ENCODE measurements around the gene CTBP2. TPM values are rescaled to one million over a fixed set of nuclear protein-coding genes. Genes with fewer than 3 reads are reported as not detected.

The CTBP2 gene
- total and polyA plus RNA-seq, 2 of the 13 experiments (the other 11 are each of a cell fraction or from before 2014, with no cell fraction given) = 0.08 TPM; not detected in 1

DNA sequence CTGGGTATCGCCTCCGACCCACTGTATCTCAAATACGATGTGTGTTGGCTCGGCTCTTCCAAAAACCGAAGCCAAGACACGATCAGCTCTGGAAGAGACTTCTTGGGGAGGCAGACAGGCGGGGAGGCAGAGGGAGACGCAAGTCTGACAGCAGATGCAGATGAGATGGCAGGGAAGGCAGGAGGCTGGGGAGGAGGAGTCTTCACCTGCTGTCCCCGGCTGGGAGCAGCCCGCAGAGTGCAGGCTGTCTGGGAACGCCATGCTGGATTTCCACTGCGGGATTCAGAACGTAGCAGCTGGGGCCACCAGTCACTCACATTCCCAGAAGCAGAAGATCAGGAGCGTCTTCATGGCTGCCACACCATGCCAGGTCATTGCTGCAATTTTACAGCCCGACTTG lies 29.4 kb downstream of the CTBP2 start:
- TF ChIP-seq ZNF136 (CRISPR knock-in tag; IDR thresholded peaks at IDR 0.05; ENCODE audit: low read depth) (no peak), ZNF224 (CRISPR knock-in tag; IDR thresholded peaks at IDR 0.05) (no peak), SRSF9 (IDR thresholded peaks at IDR 0.05; ENCODE audit: borderline replicate concordance, insufficient read depth, low read depth, low read length, poor library complexity, severe bottlenecking) (no peak), MAFG (CRISPR knock-in tag; IDR thresholded peaks at IDR 0.05) (no peak), ZNF264 (CRISPR knock-in tag; IDR thresholded peaks at IDR 0.05) (no peak)
- H3K9me3 ChIP-seq (ENCODE audit: low read length) = no peaks in the 10 kb centered on the region
- peaks cover 5 to 67% of the 10 kb centered on the region in 2 experiments for H3K27me3 ChIP-seq (ENCODE audit: control insufficient read depth in 1 of 2, insufficient read depth in 2 of 2, low read length in 2 of 2)
- FAIRE-seq = no peak
- H2AFZ ChIP-seq (ENCODE audit: low read length) = no peak overlapping the region
- no peak for ATAC-seq
- no peak overlapping the region for H3K4me3 ChIP-seq (replicated peaks in 1 of 3; ENCODE audit: insufficient read depth in 1 of 3, low read depth in 2 of 3, low read length in 3 of 3)
- DNase-seq (ENCODE audit: low spot score) = no peak
- H3K27ac ChIP-seq (ENCODE audit: extremely low read length, insufficient read depth, low read length) = no peak overlapping the region
- H4K20me1 ChIP-seq (ENCODE audit: insufficient read depth, low read length) = no peaks in the 10 kb centered on the region
- no peaks in the 10 kb centered on the region for H3K79me2 ChIP-seq (ENCODE audit: insufficient read depth, low read length)
- no TSS peak for BruUV-seq (replicated peaks)
- POLR2A ChIA-PET = no interaction called here
- H3K36me3 ChIP-seq (replicated peaks in 1 of 2; ENCODE audit: control insufficient read depth in 1 of 2, insufficient read depth in 2 of 2, low read length in 2 of 2) = no peaks in the 10 kb centered on the region
- intact Hi-C loops (cut with micrococcal nuclease; ENCODE audit: unreplicated experiment) = no loop called here
- H3K9ac ChIP-seq (ENCODE audit: insufficient read depth, low read depth, low read length) = no peak overlapping the region
- H3K4me1 ChIP-seq (ENCODE audit: insufficient read depth, low read length) = no peaks in the 10 kb centered on the region
- CTCF ChIA-PET (ENCODE audit: low intra/inter-chr PET ratio, low total read pairs) = no interaction called here
- no peak overlapping the region for H3K4me2 ChIP-seq (ENCODE audit: low read depth, low read length)
- in situ Hi-C loops (cut with HindIII; ENCODE audit: extremely low pct_ligation_motif_present, low pct_unique_long_range_greater_than_20kb) = no loop called here
- WGBS (ENCODE audit: low lambda C conversion rate) = 21% methylated on average over 8 of the region's 15 CpGs

DNA sequence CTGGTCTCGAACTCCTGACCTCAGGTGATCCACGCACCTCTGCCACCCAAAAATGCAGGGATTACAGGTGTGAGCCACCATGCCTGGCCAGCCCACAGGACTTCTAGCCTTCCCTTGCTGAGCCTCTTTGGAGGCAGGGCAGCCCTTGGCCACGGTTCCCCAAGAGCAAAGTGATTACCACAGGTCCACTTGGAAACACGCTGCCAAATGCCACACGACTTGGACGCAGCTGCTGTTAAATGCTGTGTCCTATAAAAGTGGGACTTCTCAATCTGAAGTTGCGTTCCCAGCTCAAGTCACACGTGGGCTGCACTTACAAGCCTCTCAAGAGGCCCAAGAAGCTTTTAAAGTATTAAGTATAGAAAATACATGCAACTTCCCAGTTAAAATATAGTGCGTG lies 30.1 kb downstream of the CTBP2 start:
- BruUV-seq (replicated peaks) = no TSS peak
- TF ChIP-seq ZNF607 (CRISPR knock-in tag; IDR thresholded peaks at IDR 0.05; ENCODE audit: borderline replicate concordance) = no peak
- TF ChIP-seq TMF1 (CRISPR knock-in tag; IDR thresholded peaks at IDR 0.05; ENCODE audit: low read depth) = no peak
- TF ChIP-seq ZNF547 (CRISPR knock-in tag; IDR thresholded peaks at IDR 0.05) = no peak
- no peak for TF ChIP-seq POLR2AphosphoS5 (IDR thresholded peaks at IDR 0.05; ENCODE audit: low read depth, low read length)
- no peak for TF ChIP-seq SUZ12 (IDR thresholded peaks at IDR 0.05; ENCODE audit: low read depth, low read length)
- no peak for TF ChIP-seq EZH2 (conservative IDR thresholded peaks at IDR 0.05; ENCODE audit: low read depth, low read length)
- TF ChIP-seq, protein P1, sequence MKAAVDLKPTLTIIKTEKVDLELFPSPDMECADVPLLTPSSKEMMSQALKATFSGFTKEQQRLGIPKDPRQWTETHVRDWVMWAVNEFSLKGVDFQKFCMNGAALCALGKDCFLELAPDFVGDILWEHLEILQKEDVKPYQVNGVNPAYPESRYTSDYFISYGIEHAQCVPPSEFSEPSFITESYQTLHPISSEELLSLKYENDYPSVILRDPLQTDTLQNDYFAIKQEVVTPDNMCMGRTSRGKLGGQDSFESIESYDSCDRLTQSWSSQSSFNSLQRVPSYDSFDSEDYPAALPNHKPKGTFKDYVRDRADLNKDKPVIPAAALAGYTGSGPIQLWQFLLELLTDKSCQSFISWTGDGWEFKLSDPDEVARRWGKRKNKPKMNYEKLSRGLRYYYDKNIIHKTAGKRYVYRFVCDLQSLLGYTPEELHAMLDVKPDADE (CRISPR knock-in tag; IDR thresholded peaks at IDR 0.05) = no peak
- TF ChIP-seq CBFB (CRISPR knock-in tag; IDR thresholded peaks at IDR 0.05) = no peak
- TF ChIP-seq ZMYM3 (CRISPR knock-in tag; IDR thresholded peaks at IDR 0.05) = no peak
- no peak for TF ChIP-seq ZNF329 (CRISPR knock-in tag; IDR thresholded peaks at IDR 0.05; ENCODE audit: low read depth)
- intact Hi-C loops (cut with micrococcal nuclease; ENCODE audit: unreplicated experiment) = no loop called here
- H3K27me3 ChIP-seq (ENCODE audit: control insufficient read depth in 1 of 2, insufficient read depth in 2 of 2, low read length in 2 of 2) = peaks cover 4 to 67% of the 10 kb centered on the region in 2 experiments; a peak in 4 of 5 replicates
- WGBS (ENCODE audit: low lambda C conversion rate) = 11% methylated on average over 8 of the region's 9 CpGs
- POLR2A ChIA-PET = no interaction called here
- H3K4me3 ChIP-seq (replicated peaks in 1 of 3; ENCODE audit: insufficient read depth in 1 of 3, low read depth in 2 of 3, low read length in 3 of 3) = no peak overlapping the region
- H3K36me3 ChIP-seq (replicated peaks in 1 of 2; ENCODE audit: control insufficient read depth in 1 of 2, insufficient read depth in 2 of 2, low read length in 2 of 2) = no peaks in the 10 kb centered on the region
- no peak overlapping the region for H2AFZ ChIP-seq (ENCODE audit: low read length)
- H3K4me1 ChIP-seq (ENCODE audit: insufficient read depth, low read length) = no peaks in the 10 kb centered on the region
- CTCF ChIA-PET (ENCODE audit: low intra/inter-chr PET ratio, low total read pairs) = no interaction called here
- FAIRE-seq (no peak), ATAC-seq (no peak), DNase-seq (ENCODE audit: low spot score) (no peak)
- no peaks in the 10 kb centered on the region for H3K79me2 ChIP-seq (ENCODE audit: insufficient read depth, low read length)
- no peak overlapping the region for H3K4me2 ChIP-seq (ENCODE audit: low read depth, low read length)
- no peaks in the 10 kb centered on the region for H3K9me3 ChIP-seq (ENCODE audit: low read length)
- in situ Hi-C loops (cut with HindIII; ENCODE audit: extremely low pct_ligation_motif_present, low pct_unique_long_range_greater_than_20kb) = no loop called here
- no peaks in the 10 kb centered on the region for H4K20me1 ChIP-seq (ENCODE audit: insufficient read depth, low read length)
- H3K27ac ChIP-seq (ENCODE audit: extremely low read length, insufficient read depth, low read length) = no peak overlapping the region
- H3K9ac ChIP-seq (ENCODE audit: insufficient read depth, low read depth, low read length) = no peak overlapping the region

Data from HepG2 (cell line).